Dermis microvascular lymphatic vessel endothelial cell (primary cell): ENCODE measurements around the gene INSC. TPM values are rescaled to one million over a fixed set of nuclear protein-coding genes. Genes with fewer than 3 reads are reported as not detected.
"Not testable (repeated sequence)": the region's sequence is repeated elsewhere in the genome, so short reads cannot be mapped to it uniquely, and the experiment has no call there.

Source experiments
- DNase-seq, 2 donors: peaks; one replicate each; pipeline versions ENCODE4 v3.0.0 to v3.0.0-alpha.2; 2010; ENCODE audit warnings: low read depth in 2 of 2
- total RNA-seq: library from RNA; depleted of rRNA; stranded (reverse); fragments of >200 nt; gene quantifications from 2 replicates; pipeline ENCODE4 v1.2.1, GENCODE V29; 2014

Gene INSC, protein sequence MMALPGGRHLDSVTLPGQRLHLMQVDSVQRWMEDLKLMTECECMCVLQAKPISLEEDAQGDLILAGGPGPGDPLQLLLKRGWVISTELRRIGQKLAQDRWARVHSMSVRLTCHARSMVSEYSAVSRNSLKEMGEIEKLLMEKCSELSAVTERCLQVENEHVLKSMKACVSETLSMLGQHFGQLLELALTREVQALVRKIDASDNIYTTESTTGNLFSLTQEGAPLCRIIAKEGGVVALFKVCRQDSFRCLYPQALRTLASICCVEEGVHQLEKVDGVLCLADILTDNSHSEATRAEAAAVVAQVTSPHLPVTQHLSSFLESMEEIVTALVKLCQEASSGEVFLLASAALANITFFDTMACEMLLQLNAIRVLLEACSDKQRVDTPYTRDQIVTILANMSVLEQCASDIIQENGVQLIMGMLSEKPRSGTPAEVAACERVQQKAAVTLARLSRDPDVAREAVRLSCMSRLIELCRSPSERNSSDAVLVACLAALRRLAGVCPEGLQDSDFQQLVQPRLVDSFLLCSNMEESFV
- total RNA-seq = under 0.01 TPM in 1 of 2 replicates, not detected in the other

DNA sequence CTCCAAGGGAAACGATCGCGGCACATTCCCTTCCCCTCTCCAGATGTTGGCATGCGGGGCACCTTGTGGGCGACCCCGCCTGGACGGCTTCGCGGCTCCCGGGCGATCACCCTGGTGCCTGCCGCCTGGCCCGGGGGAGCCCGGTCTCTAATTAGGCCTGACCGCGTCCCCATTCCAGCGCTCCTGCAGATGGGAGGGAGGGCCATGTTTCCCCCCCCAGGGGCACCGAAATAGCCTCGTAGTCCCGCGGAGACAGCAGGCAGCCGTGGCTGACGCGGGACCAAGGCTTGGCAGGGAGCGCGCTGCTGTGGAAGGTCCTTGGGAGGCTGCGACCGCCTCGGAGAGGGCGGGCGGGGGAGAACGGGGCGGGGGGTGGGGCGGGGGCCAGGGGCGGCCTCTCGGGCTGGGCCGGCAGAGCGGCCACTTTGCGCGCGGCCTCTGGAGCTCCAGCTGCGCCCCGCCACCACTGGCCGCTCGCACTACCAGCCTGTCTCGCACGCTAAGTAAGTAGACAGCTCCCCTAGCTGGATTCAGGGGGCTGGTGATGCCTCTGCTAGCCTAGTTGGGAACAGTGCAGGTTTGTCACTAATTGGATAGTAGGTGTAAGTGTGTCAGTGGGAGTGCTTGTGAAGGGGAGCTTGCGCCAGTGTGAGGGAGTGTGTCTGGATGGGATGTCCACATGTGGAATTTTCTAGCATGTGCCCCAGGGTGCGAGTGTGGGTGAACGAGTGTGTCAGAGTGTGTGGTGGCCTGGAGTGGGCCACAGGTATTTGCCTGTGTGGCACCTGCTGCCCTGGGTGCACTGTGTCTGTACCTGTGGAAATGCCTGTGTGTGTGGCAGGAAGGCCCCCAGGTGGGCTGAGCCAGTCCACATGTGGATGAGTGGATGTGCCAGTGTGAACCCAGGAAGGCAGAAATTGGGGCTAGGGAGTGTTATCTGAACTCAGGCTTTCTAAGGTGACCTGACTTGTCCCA is at the start of gene INSC:
Gene INSC (plus strand): TSS at position 423 of the 975 bp plus-strand sequence. CDS start 34,252 bp downstream, outside the sequence.
- DNase-seq = no peak

DNA sequence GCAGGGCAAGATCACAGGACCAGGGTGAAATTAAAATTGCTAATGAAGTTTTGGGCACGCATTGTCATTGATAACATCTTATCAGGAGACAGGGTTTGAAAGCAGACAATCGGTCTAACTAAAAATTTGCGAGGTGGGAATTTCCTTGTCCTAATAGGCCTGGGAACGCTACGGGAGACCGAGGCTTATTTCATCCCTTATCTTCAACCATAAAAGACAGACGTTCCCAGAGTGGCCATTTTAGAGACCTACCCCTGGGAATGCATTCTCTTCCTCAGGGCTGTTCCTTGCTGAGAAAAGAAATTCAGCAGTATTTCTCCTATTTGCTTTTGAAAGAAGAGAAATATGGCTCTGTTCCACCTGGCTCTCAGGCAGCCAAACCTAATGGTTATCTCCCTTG is 45.0 kb upstream of the INSC start:
- not testable (repeated sequence) for DNase-seq

DNA sequence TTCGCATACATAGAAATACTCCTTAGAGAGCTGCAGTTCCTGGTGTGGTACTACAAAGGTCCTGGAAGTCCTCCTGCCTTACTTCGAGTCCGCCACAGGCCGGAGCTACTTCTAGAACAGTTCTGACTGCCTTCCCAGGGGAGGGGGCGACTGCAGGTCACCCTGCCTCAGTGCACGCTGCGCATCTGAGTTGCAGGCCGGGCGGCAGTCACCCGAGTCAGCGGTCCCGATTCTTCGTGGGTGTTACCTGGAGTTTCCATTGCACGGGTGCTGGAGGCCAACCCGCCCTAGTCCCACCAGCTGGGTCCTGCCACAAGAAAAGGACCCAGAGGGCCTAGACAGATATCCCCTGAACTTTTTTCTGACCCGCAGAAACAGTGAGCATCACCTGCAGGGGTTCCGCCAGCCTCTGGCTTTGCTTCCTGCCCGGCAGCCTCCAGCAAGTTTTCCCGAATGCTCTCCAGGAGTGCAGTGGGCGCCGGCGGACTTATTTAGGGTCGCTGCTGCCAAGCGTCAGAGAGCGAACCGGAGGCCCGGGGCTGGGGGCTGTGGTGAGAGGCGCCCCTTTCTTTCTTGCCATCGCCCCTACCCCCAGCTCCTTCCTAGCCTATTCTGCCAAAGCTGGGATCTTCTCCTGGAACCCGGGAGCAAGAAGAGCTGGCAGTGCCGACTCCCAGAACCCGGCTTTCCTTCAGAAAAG is 43.0 kb upstream of the INSC start:
- DNase-seq = no peak

DNA sequence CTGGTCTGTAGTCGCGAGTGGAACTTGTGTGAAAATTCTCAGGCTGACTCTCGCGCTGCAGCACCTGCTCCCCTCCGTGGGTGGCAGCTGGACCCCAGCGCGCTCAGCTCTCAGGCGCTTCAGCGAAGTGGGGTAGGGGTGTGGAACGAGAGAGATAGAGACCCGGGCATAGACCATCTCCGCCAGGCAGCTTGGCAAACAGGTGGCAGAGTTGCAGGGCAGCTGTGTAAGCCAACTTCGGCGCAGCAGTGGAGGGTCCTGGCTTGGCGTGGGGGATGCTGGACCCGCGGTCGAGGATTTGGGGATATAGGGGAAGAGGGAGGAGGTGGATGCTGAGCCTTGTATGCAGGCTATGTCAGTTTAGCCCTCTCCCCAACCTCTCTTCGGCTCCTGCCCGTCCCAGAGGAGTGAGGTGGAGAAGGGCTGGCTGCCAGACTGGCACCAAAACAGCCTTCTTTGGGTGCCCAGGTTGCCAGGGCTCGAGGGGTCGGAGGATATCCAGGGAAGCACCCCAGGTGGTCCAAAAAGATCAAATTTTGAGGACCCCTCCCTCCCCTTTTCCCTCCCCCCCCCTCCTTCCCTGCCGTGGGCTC is 42.1 kb upstream of the INSC start:
- no peak for DNase-seq

DNA sequence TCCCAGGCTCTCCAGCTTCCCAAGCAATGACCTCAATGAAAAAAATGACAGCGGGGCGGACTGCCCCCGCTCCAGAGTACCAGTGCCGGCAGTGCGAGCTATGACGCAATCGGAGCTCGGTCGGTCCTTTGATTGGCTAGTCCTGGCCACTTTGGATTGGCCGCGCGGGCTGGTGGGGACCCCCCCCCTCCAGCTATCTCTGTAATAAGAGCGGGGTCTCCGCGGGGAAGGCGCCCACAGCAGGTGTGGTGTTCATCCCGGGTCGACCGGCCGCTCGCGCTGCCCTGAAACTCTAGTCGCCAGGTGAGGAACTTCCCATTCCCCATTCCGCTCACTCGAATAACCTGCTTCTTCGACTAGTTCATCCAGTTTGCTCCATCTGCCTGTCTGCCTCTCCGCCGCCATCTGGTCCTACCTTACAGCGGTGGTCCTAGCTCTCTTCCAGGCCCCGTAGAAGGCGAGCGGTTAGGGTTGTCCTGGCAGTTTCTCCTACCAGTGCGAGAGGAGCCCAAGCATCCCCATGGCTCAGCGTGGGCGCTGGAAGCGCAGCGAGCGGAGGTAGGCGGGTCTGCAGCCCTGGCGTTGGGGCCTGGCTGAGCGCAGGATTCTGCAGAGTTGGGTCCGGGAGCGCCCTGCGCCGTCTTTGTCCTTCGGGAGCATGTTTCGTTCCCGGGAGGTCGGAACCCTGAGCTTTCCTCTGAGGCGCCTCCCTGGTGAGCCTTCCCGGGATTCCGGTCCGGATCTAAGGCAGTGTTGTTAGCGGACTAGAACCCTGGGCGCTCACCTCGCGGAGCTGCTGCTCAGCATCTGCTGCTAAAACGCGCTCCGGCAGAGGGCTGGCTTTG is 41.1 kb upstream of the INSC start, which contains the start of gene CALCB:
Gene CALCB (plus strand): TSS at position 233 of the 845 bp plus-strand sequence. CDS start 1,126 bp downstream, outside the sequence.
- no peak for DNase-seq

DNA sequence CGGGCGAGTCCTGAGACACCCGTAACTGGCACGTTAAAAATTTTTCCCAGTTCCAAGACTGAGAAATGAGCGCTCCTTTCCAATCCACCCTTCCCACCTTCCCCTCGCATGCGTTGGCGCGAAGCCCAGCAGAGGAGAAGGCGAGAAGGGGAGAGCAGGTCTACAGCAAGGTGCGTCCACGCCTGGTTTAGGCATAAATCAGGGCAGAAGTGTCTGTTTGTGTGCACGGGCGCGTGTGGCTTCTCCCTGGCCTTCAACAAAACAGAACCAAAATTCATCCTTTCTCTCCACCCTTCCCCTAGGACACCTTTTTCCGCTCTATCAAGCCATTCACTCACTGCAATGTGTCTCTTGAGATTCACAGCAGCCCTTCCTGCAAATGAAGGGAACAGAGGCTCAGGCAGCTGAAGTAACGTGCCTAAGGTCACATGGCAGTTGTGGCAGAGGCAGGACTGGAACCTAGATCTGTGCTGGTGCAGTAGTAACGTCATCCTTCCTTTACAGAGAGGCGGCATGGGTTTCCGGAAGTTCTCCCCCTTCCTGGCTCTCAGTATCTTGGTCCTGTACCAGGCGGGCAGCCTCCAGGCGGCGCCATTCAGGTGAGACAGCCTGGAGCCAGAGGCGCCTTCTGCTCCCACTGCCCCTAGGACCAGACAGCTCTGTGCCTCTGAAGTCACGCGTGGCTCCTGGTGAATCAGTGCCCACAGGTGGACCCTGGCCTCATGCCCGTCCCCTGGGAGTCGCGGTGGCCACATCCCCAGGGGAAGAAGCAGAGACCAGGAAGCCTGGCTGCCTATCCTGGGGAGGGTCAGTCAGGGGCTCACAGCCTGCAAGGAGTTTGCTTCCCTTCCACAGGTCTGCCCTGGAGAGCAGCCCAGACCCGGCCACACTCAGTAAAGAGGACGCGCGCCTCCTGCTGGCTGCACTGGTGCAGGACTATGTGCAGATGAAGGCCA is 40.2 kb upstream of the INSC start:
- peak; percentile 10 to 54 for DNase-seq

DNA sequence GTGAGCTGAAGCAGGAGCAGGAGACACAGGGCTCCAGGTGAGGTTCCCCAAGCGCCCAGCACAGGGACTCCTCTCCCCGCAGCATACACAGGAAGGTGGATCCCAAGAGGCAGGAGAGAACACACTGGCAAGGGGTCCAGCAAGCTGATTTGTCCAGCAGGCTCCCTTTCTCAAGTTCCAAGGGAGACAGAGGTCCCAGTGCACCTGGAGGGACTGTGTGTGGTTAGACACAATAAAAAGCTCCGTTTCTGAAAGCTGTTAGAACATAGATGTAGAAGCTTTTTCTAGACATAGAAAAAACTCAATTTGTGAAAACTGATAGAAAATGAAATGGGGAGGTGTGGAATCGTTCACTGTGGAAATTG is 39.6 kb upstream of the INSC start:
- no peak for DNase-seq

DNA sequence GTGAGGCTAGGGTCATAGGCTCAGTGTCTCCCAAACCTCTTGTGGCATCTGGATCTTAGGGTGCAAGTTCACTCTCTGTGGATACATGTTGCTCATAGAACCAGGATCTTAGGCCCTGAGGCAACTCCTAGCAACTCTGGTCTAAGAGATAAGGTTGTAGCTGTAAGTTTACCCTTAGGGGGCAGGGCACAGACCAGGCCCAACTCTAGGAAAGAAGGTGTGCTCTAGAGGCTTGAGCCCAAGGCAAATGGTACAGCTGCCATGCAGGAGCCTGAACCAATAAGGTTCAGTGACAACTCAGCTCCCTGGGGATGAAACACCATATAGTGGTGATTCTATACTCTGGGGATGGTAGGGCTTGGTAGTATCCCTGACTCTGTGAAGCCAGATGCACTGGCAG is 23.5 kb upstream of the INSC start:
- DNase-seq = no peak

DNA sequence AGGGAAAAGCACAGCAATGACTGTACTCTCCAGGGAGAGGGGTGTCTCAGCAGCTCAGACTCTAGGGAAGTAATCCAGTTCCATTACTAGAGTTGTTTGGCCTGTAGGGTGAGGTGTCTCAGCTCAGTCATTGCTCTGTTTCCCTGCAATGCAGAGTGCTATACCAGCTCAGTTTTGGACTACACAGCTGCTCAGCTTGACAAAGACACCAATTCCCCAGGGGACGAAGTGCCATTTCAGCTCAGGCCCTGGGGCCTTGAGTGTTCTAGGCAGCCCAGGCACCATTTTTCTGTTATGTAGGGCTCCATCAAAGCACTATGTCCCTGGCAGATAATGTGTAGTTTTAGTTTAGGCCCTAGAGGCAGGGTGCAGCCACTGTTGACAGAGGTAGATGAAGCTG is 23.1 kb upstream of the INSC start:
- no peak for DNase-seq

DNA sequence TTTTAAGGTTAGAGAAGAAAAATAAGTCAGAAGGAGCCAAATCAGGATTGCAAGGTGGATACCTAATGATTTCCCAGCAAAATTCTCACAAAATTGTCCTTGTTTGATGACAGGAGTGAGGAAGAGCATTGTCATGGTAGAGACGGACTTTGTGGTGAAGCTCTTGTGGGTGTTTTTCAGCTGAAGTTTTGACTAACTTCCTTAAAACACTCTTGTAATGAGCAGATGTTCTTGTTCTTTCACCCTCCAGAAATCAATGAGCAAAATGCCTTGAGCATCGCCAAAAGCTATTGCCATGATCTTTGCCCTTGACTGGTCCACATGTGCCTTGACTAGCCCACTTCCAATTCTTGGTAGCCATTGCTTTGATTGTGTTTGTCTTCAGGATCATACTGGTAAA is 21.3 kb upstream of the INSC start:
- no peak for DNase-seq

DNA sequence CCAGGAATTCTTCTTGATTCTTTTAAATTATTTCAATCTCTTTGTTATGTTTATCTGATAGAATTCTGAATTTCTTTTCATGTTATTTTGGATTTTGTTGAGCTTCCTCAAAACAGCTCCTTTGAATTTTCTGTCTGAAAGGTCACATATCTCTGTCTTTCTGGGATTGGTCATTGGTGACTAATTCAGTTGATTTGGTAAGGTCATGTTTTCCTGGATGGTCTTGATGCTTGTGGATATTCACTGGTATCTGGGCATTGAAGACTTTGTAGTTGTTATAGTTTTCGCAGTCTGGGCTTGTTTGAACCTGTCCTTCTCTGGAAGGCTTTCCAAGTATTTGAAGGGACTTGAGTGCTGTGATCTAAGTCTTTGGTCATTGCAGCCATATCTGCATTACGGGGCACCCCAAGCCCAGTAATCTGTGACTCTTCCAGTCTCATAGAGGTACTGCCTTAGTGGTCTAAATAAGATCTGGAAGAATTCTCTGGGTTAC is 18.9 kb upstream of the INSC start:
- DNase-seq = no peak

DNA sequence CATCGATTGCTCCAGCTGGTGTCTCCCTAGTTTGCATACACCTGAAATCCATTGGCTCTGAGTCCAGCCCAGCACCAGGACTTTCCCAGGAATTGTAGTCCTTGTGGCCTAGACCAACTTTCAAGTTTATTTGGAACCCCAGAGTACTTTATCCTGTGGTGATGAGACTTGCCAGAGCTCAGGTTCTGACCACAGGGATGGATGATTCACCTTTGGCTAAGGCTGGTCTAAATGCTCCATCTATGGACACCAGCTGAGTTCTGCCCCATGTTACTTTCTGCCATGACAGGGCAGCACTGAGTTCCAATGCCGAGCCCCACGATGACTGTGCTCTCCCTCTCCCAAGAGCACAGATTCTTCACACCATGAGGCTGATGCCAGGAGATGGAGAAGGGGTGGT is 17.3 kb upstream of the INSC start:
- no peak for DNase-seq

DNA sequence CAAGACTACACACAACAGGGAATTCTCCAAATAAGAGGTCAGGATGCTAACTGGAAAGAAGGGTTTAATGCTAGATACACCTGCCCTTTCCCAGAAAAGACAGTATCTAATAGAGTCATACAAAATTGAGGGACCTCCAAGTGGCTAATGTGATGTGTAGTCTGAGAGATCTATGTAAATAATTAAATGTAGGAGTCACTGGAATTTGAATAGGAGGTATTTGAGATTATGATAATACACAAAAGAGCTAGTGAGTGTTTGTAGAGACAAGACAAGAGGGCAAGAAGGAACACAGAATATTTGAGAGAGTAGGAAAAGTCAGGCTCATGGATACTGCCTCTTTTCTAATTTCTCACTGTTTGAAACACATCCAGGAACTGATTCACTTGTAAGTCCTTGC is 15.5 kb upstream of the INSC start:
- DNase-seq = no peak

DNA sequence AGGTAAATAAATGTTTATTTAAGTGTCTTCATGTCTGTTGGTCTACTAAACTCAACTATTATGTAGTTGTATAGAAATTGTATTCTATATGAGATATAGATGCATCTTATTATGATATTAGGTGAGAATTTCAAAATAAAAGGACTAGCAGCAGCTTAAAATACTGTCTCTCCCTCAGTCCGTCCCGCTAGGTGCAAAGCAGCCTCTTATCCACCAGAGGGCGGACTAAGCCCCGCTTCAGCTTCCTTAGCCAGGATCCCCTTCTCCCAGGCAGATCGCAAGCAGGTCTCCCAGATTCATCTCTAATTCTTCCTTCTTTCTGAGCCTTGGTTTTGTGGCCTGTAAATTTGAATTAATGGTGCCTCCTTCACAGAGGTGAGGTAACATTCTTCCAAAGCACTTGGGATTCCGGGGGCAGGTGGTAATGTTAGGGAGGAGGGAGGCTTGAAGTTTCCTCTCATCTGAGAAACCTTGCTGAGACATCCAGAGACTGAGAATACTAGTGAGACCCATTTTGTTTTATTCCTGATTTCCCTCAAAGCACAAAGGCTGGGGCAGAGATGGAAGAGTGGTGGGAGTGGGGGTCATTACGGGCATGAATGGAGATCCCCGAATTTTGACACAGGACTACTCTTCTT is 13.5 kb upstream of the INSC start:
- DNase-seq = peak; percentile 20 to 58

DNA sequence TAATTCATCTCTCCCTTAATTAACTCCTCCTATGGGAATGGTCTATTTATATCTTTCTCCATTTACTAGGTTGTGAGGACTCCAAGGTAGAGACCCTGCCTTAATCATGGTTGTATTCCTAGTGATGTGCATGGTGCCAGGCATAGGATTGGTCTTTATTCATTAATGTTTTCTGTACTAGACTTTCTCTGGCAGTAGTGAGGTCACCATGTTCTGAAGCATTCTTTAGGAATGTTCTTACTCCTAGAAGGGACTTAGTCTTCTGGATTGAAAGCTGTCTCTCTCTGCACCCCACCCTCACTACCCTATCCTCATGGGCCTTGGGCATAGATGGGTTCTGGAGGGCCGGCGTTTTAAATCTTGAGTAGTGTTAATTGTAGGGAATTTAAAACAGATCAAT is 10.6 kb upstream of the INSC start:
- no peak for DNase-seq

DNA sequence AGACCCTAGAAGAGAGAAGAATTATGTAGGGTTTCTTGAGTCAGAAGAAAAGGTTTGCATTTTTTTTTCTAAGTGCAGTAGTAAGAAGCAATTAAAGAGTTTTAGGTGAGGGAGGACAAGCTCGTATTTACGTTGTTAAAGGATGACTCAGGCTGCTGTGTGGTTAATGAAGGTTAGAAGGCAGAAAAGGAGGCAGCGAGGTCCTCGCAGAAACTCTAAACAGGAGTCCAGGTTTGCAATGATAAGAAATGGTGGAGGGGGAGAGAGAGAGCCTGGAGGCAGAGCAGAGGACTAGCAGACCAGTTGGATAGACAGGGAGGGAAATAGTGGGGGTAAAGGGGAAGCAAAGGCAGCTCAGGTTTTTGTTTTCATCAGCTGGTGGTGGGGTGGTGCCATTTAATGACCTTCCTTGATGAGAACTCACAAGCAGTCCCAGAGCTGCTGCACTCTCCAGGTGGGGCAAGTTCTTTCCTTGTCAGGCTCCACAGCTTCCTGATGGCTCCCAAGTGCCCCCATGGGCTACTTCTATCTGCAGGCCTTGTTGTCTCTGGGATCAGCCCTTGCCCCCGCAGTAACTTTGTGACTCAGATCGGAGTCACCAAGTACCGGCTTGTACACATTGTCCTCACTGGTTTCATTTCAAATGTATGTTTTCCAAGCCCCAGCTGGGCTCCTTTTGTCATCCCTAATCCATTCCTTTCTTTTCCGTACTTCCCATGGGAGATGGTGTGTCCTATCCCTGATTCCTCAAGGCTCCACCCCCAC is 8.3 kb upstream of the INSC start:
- peak in 1 of 2 donors; percentile 13 for DNase-seq

DNA sequence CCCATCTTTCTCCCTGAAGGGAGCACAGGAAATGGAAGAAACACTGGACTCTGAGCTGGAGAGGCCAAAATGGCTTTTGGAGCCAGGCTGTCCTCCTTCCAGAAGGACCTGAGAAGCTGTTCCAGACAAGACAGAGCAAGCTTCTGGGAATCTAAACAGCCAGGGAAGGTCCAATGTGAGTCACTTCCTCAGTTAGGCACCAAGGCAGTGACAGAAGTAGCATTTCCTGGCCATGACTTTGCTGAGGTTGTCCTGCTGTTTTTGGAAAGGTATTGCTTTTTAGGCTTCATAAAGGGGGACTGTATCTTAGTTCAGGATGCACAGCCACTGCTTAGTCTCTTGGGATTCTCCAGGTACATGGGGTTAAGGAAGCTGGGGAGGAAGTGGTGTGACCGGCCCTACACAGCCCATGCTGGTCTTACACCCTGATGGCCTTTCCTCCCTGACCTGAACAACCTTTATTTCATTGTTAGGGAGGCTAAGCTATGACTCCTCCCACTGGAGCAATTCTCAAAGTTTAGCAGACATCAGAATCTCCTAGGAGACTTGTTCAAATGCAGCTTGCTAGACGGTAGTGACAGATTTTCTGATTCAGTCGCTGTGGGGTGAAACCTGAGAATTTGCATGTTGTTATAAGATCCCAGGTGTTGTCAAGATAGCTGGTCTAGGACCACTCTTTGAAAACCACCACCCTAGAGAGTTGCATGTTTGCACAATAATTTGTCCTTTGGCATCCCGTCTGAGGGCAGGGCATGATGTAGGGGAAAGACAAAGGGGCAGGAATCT is 6.8 kb upstream of the INSC start:
- DNase-seq = no peak
